Sigmoid colon (tissue), 4 donors: ENCODE data around the gene TPK1.

Experiments
- EP300 ChIP-seq, 4 donors: sonication (generic); formaldehyde crosslinking; IDR thresholded peaks; one replicate each; pipeline ENCODE4 v1.6.1; 2017; ENCODE audit warnings: antibody characterized with exemption in 4 of 4
- POLR2A ChIP-seq, 2 donors: fragments of 450-650 bp; IDR thresholded peaks; one replicate each; pipeline ENCODE4 v1.6.1; 2016; ENCODE audit warnings: antibody characterized with exemption in 2 of 2, mild to moderate bottlenecking in 2 of 2, moderate library complexity in 2 of 2
- POLR2AphosphoS5 ChIP-seq, 4 donors: sonication (generic); formaldehyde crosslinking; IDR thresholded peaks; one replicate each; pipeline ENCODE4 v1.6.1; 2017; ENCODE audit warnings: antibody characterized with exemption in 4 of 4
- TF ChIP-seq, protein P1 (sequence below), 4 experiments: fragments of 450-650 bp in 3 of 4; fragments of 200-600 bp in 1 of 4; IDR thresholded peaks; one replicate each; pipeline ENCODE4 v1.5.1; 2016 to 2019; ENCODE audit warnings: antibody characterized with exemption in 4 of 4, mild to moderate bottlenecking in 3 of 4, moderate library complexity in 2 of 4

DNA sequence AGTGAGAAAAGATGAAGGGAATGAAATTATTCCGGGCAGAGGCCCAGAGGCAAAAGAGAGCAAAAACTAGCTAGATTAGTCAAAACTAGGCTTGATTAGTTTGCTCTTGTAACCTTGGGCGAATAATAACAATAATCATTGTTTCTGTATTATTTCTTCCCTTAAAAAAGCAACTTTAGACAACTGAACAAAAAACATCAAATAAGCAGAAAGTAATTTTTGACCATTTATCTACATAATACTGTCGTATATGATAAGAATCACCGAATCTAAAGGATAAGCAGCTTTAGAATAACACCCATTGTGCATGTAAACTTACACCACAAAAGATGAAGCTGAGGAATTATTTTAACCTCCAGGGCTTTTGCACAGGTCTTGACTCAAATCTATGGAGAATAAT, 125.1 kb downstream of the TPK1 start:
- TF ChIP-seq, protein P1, sequence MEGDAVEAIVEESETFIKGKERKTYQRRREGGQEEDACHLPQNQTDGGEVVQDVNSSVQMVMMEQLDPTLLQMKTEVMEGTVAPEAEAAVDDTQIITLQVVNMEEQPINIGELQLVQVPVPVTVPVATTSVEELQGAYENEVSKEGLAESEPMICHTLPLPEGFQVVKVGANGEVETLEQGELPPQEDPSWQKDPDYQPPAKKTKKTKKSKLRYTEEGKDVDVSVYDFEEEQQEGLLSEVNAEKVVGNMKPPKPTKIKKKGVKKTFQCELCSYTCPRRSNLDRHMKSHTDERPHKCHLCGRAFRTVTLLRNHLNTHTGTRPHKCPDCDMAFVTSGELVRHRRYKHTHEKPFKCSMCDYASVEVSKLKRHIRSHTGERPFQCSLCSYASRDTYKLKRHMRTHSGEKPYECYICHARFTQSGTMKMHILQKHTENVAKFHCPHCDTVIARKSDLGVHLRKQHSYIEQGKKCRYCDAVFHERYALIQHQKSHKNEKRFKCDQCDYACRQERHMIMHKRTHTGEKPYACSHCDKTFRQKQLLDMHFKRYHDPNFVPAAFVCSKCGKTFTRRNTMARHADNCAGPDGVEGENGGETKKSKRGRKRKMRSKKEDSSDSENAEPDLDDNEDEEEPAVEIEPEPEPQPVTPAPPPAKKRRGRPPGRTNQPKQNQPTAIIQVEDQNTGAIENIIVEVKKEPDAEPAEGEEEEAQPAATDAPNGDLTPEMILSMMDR (IDR thresholded peaks at IDR 0.05): no peak
- TF ChIP-seq EP300 (IDR thresholded peaks at IDR 0.05) (no peak), POLR2AphosphoS5 (IDR thresholded peaks at IDR 0.05) (no peak), POLR2A (IDR thresholded peaks at IDR 0.05) (no peak)
